Mucosa of rectum (tissue), 2 donors: ENCODE data around the gene PTPRD.

Source experiments
- H3K27ac ChIP-seq, 2 donors: one replicate each; pipeline ENCODE4 v1.7.0; 2013; ENCODE audit warnings: inconsistent platforms in 2 of 2, low read depth in 2 of 2, low read length in 2 of 2
- H3K27me3 ChIP-seq, 2 donors: one replicate each; pipeline ENCODE4 v1.7.0; 2013; ENCODE audit warnings: low read length in 2 of 2; ENCODE audit not compliant: control insufficient read depth in 2 of 2, insufficient read depth in 2 of 2
- H3K36me3 ChIP-seq, 2 donors: one replicate each; pipeline ENCODE4 v1.7.0; 2013; ENCODE audit warnings: low read length in 2 of 2; ENCODE audit not compliant: control insufficient read depth in 2 of 2, insufficient read depth in 2 of 2
- H3K4me1 ChIP-seq, 2 donors: one replicate each; pipeline ENCODE4 v1.7.0; 2013; ENCODE audit warnings: low read length in 2 of 2, mild to moderate bottlenecking in 1 of 2; ENCODE audit not compliant: control insufficient read depth in 2 of 2, insufficient read depth in 2 of 2
- H3K4me3 ChIP-seq, 2 donors: one replicate each; pipeline ENCODE4 v1.7.0; 2013; ENCODE audit warnings: low read length in 2 of 2
- H3K9ac ChIP-seq, 2 donors: one replicate each; pipeline ENCODE4 v1.7.0; 2013; ENCODE audit warnings: low read length in 2 of 2, low read depth in 1 of 2, mild to moderate bottlenecking in 1 of 2
- H3K9me3 ChIP-seq, 2 donors: one replicate each; pipeline ENCODE4 v1.7.0; 2013; ENCODE audit warnings: low read length in 2 of 2; ENCODE audit not compliant: control insufficient read depth in 2 of 2
- donor health status: healthy.
- donor health status: Normal muscosa, but diverticular disease.

PTPRD gene

GRCh38 chr9:10597801-10598200 is 15.0 kb downstream of the PTPRD start:
- Histone ChIP-seq H3K4me1 (no peaks in the 10 kb centered on the region), H3K27ac (no peak overlapping the region), H3K4me3 (no peak overlapping the region), H3K9me3 (no peaks in the 10 kb centered on the region), H3K9ac (no peak overlapping the region), H3K36me3 (no peaks in the 10 kb centered on the region), H3K27me3 (no peaks in the 10 kb centered on the region)

- Histone ChIP-seq H3K27ac (no peak overlapping the region), H3K36me3 (no peaks in the 10 kb centered on the region), H3K27me3 (no peaks in the 10 kb centered on the region), H3K9me3 (no peaks in the 10 kb centered on the region), H3K9ac (no peak overlapping the region), H3K4me1 (no peaks in the 10 kb centered on the region), H3K4me3 (no peak overlapping the region)
Measured at GRCh38 chr9:10594482-10594881, 18.3 kb downstream of the PTPRD start.

GRCh38 chr9:10586407-10586806 is 26.4 kb downstream of the PTPRD start:
- no peak overlapping the region for H3K4me3 ChIP-seq
- H3K9me3 ChIP-seq = no peaks in the 10 kb centered on the region
- no peaks in the 10 kb centered on the region for H3K4me1 ChIP-seq
- no peak overlapping the region for H3K9ac ChIP-seq
- H3K36me3 ChIP-seq = no peaks in the 10 kb centered on the region
- no peaks in the 10 kb centered on the region for H3K27me3 ChIP-seq
- no peak overlapping the region for H3K27ac ChIP-seq

- Histone ChIP-seq H3K9me3 (no peaks in the 10 kb centered on the region), H3K27me3 (no peaks in the 10 kb centered on the region), H3K9ac (no peak overlapping the region), H3K4me1 (no peaks in the 10 kb centered on the region), H3K4me3 (no peak overlapping the region), H3K27ac (no peak overlapping the region), H3K36me3 (no peaks in the 10 kb centered on the region)
Measured at GRCh38 chr9:10571699-10572098, 41.1 kb downstream of the PTPRD start.

- Histone ChIP-seq H3K9ac (no peak overlapping the region), H3K4me1 (no peaks in the 10 kb centered on the region), H3K27me3 (no peaks in the 10 kb centered on the region), H3K4me3 (no peak overlapping the region), H3K27ac (no peak overlapping the region), H3K36me3 (no peaks in the 10 kb centered on the region), H3K9me3 (no peaks in the 10 kb centered on the region)
Measured at GRCh38 chr9:10566848-10567247, 46.0 kb downstream of the PTPRD start.

- H3K9ac ChIP-seq = no peak overlapping the region
Measured at GRCh38 chr9:10562581-10563343, 50.0 kb downstream of the PTPRD start.

GRCh38 chr9:10548348-10548747 is 64.5 kb downstream of the PTPRD start:
- Histone ChIP-seq H3K27me3 (no peaks in the 10 kb centered on the region), H3K27ac (no peak overlapping the region), H3K9ac (no peak overlapping the region), H3K36me3 (no peaks in the 10 kb centered on the region), H3K4me3 (no peak overlapping the region), H3K4me1 (no peaks in the 10 kb centered on the region), H3K9me3 (peaks cover 0 to 3% of the 10 kb centered on the region in 2 donors)

More at GRCh38 chr9:10562581-10563343, 50.0 kb downstream of the PTPRD start:
- no peaks in the 10 kb centered on the region for H3K4me1 ChIP-seq
- no peak overlapping the region for H3K4me3 ChIP-seq
- no peaks in the 10 kb centered on the region for H3K9me3 ChIP-seq
- no peak overlapping the region for H3K27ac ChIP-seq
- no peaks in the 10 kb centered on the region for H3K27me3 ChIP-seq
- H3K36me3 ChIP-seq = no peaks in the 10 kb centered on the region

GRCh38 chr9:10538073-10538472 is 74.7 kb downstream of the PTPRD start:
- Histone ChIP-seq H3K27ac (no peak overlapping the region), H3K9me3 (no peaks in the 10 kb centered on the region), H3K4me1 (no peaks in the 10 kb centered on the region), H3K36me3 (no peaks in the 10 kb centered on the region), H3K27me3 (no peaks in the 10 kb centered on the region), H3K9ac (no peak overlapping the region), H3K4me3 (no peak overlapping the region)

GRCh38 chr9:10534850-10535249 is 78.0 kb downstream of the PTPRD start:
- Histone ChIP-seq H3K9ac (no peak overlapping the region), H3K4me3 (no peak overlapping the region), H3K27me3 (no peaks in the 10 kb centered on the region), H3K36me3 (no peaks in the 10 kb centered on the region), H3K27ac (no peak overlapping the region), H3K4me1 (no peaks in the 10 kb centered on the region), H3K9me3 (no peaks in the 10 kb centered on the region)

GRCh38 chr9:10525972-10526371 is 86.8 kb downstream of the PTPRD start:
- H3K9me3 ChIP-seq = no peaks in the 10 kb centered on the region
- H3K27ac ChIP-seq = no peak overlapping the region
- no peaks in the 10 kb centered on the region for H3K4me1 ChIP-seq
- no peaks in the 10 kb centered on the region for H3K27me3 ChIP-seq
- no peak overlapping the region for H3K4me3 ChIP-seq
- no peaks in the 10 kb centered on the region for H3K36me3 ChIP-seq
- H3K9ac ChIP-seq = no peak overlapping the region
